ENCODE measurements around the gene GPR82.

Gene GPR82

GRCh38 chrX:41720125-41720779, 3.7 kb upstream of the GPR82 start:
- no peak for TF ChIP-seq ISL1 (CRISPR knock-in tag; IDR thresholded peaks at IDR 0.05)
- no peak for TF ChIP-seq ZNF565 (CRISPR knock-in tag; conservative IDR thresholded peaks at IDR 0.05; ENCODE audit: low read depth)
- no peak for TF ChIP-seq CSDC2 (CRISPR knock-in tag; IDR thresholded peaks at IDR 0.05)
- TF ChIP-seq BACH2 (CRISPR knock-in tag; IDR thresholded peaks at IDR 0.05; ENCODE audit: borderline replicate concordance): no peak
- no peak for TF ChIP-seq PPARA (CRISPR knock-in tag; IDR thresholded peaks at IDR 0.05; ENCODE audit: borderline replicate concordance)
- no peak for TF ChIP-seq CSRNP3 (CRISPR knock-in tag; IDR thresholded peaks at IDR 0.05)
- TF ChIP-seq ESRRG (CRISPR knock-in tag; IDR thresholded peaks at IDR 0.05): no peak
- TF ChIP-seq GLIS3 (CRISPR knock-in tag; IDR thresholded peaks at IDR 0.05): no peak
- TF ChIP-seq SNAI2 (CRISPR knock-in tag; IDR thresholded peaks at IDR 0.05): no peak
- TF ChIP-seq ZNF8 (CRISPR knock-in tag; IDR thresholded peaks at IDR 0.05): no peak
- no peak for TF ChIP-seq TSHZ2 (CRISPR knock-in tag; IDR thresholded peaks at IDR 0.05)
- no peak for TF ChIP-seq TOX (CRISPR knock-in tag; IDR thresholded peaks at IDR 0.05; ENCODE audit: borderline replicate concordance)
- no peak for TF ChIP-seq ZFP3 (CRISPR knock-in tag; IDR thresholded peaks at IDR 0.05)
- no peak for TF ChIP-seq POU6F1 (CRISPR knock-in tag; IDR thresholded peaks at IDR 0.05; ENCODE audit: borderline replicate concordance, low read depth)
- TF ChIP-seq CREB5 (CRISPR knock-in tag; IDR thresholded peaks at IDR 0.05; ENCODE audit: low read depth): no peak
- TF ChIP-seq PATZ1 (CRISPR knock-in tag; IDR thresholded peaks at IDR 0.05; ENCODE audit: borderline replicate concordance): no peak
- TF ChIP-seq ZNF70 (CRISPR knock-in tag; IDR thresholded peaks at IDR 0.05): no peak
- no peak for ATAC-seq

- no peak for ATAC-seq
- TF ChIP-seq ISL1 (CRISPR knock-in tag; IDR thresholded peaks at IDR 0.05): peak; percentile 71
- TF ChIP-seq POU6F1 (CRISPR knock-in tag; IDR thresholded peaks at IDR 0.05; ENCODE audit: borderline replicate concordance, low read depth): no peak
Observed at GRCh38 chrX:41721590-41721989, 2.4 kb upstream of the GPR82 start.

GRCh38 chrX:41722214-41722613, 1.8 kb upstream of the GPR82 start:
- ATAC-seq: no peak
- TF ChIP-seq GLIS3 (CRISPR knock-in tag; IDR thresholded peaks at IDR 0.05): no peak
- TF ChIP-seq RARB (CRISPR knock-in tag; IDR thresholded peaks at IDR 0.05): no peak

Data from SK-N-SH treated with all-trans-retinoic acid at 6 μM for 48 hours (cell line).